CD14-positive monocyte (primary cell): ENCODE results near the gene PSMD5. TPM values are rescaled to one million over a fixed set of nuclear protein-coding genes. Genes with fewer than 3 reads are reported as not detected.

Experiments
- DNase-seq, 3 donors: peaks; one replicate each; pipeline ENCODE4 v3.0.0-alpha.2; 2011 to 2022
- H2AFZ ChIP-seq: 2 replicates; pipeline ENCODE4 v1.6.0; 2012; ENCODE audit warnings: mild to moderate bottlenecking, low read depth, low read length, inconsistent platforms; ENCODE audit not compliant: insufficient read depth, poor library complexity, severe bottlenecking
- H3K27ac ChIP-seq, 2 donors: 1 replicate in 1 of 2; 2 replicates in 1 of 2; pipeline ENCODE4 v1.5.1; 2012 to 2013; ENCODE audit warnings: low read length in 2 of 2, control low read depth in 1 of 2, inconsistent platforms in 1 of 2, low read depth in 1 of 2, mild to moderate bottlenecking in 1 of 2
- H3K27me3 ChIP-seq, 2 donors: one replicate each; pipeline versions ENCODE4 v1.6.0 to v1.6.1; 2011 to 2013; ENCODE audit warnings: low read length in 2 of 2; ENCODE audit not compliant: control insufficient read depth in 2 of 2, insufficient read depth in 2 of 2
- H3K36me3 ChIP-seq, 2 donors: replicated peaks in 1 of 2; 1 replicate in 1 of 2; 2 replicates in 1 of 2; pipeline versions ENCODE4 v1.5.1 to v1.6.1; 2012 to 2013; ENCODE audit warnings: low read length in 2 of 2, control low read depth in 1 of 2, inconsistent platforms in 1 of 2, mild to moderate bottlenecking in 1 of 2; ENCODE audit not compliant: insufficient read depth in 2 of 2, control insufficient read depth in 1 of 2
- H3K4me1 ChIP-seq, 2 donors: 1 replicate in 1 of 2; 2 replicates in 1 of 2; pipeline versions ENCODE4 v1.5.1 to v1.6.1; 2012 to 2013; ENCODE audit warnings: low read length in 2 of 2, control low read depth in 1 of 2, inconsistent platforms in 1 of 2, mild to moderate bottlenecking in 1 of 2, moderate library complexity in 1 of 2; ENCODE audit not compliant: insufficient read depth in 2 of 2, control insufficient read depth in 1 of 2
- H3K4me2 ChIP-seq: replicated peaks from 2 replicates; pipeline ENCODE3; 2012; ENCODE audit warnings: low read length, moderate library complexity, mild to moderate bottlenecking; ENCODE audit not compliant: poor library complexity, severe bottlenecking; ENCODE audit errors: extremely low read depth
- H3K4me3 ChIP-seq, 3 experiments: fragments of 200-600 bp in 1 of 3; sonication (generic) in 1 of 3; replicated peaks in 1 of 3; 1 replicate in 2 of 3; 2 replicates in 1 of 3; pipeline ENCODE4 v1.5.1; 2011 to 2013; ENCODE audit warnings: low read length in 3 of 3, mild to moderate bottlenecking in 3 of 3, control low read depth in 2 of 3, low read depth in 2 of 3, inconsistent platforms in 1 of 3, moderate library complexity in 1 of 3
- H3K79me2 ChIP-seq: 2 replicates; pipeline ENCODE4 v1.6.0; 2012; ENCODE audit warnings: mild to moderate bottlenecking, control low read depth, inconsistent platforms, low read length, moderate library complexity; ENCODE audit not compliant: insufficient read depth
- H3K9ac ChIP-seq: 2 replicates; pipeline ENCODE4 v1.6.0; 2017; ENCODE audit warnings: low read length, mild to moderate bottlenecking; ENCODE audit not compliant: insufficient read depth, poor library complexity, severe bottlenecking
- H3K9me3 ChIP-seq, 2 donors: replicated peaks in 1 of 2; 1 replicate in 1 of 2; 2 replicates in 1 of 2; pipeline versions ENCODE4 v1.5.1 to v1.6.1; 2012 to 2013; ENCODE audit warnings: low read length in 2 of 2, control low read depth in 1 of 2; ENCODE audit not compliant: control insufficient read depth in 1 of 2, insufficient read depth in 1 of 2
- H4K20me1 ChIP-seq: 2 replicates; pipeline ENCODE4 v1.6.0; 2012; ENCODE audit warnings: mild to moderate bottlenecking, low read length, control low read depth, moderate library complexity; ENCODE audit not compliant: insufficient read depth
- H3K27ac Mint-ChIP-seq, 7 donors: one replicate each; pipeline ENCODE4 v1.8.0; 2020; ENCODE audit warnings: mild to moderate bottlenecking in 7 of 7, mixed read lengths in 7 of 7, moderate library complexity in 6 of 7, inconsistent platforms in 2 of 7
- H3K27me3 Mint-ChIP-seq, 3 donors: one replicate each; pipeline ENCODE4 v1.8.0; 2021 to 2022; ENCODE audit warnings: low read depth in 3 of 3, mild to moderate bottlenecking in 3 of 3, mixed read lengths in 3 of 3, moderate library complexity in 3 of 3, inconsistent platforms in 1 of 3
- H3K36me3 Mint-ChIP-seq, 2 donors: one replicate each; pipeline ENCODE4 v1.8.0; 2020; ENCODE audit warnings: mixed read lengths in 2 of 2, inconsistent platforms in 1 of 2, mild to moderate bottlenecking in 1 of 2
- H3K4me1 Mint-ChIP-seq: one replicate; pipeline ENCODE4 v1.8.0; 2020; ENCODE audit warnings: mild to moderate bottlenecking, mixed read lengths
- H3K4me3 Mint-ChIP-seq, 2 donors: one replicate each; pipeline ENCODE4 v1.8.0; 2020; ENCODE audit warnings: mild to moderate bottlenecking in 2 of 2, mixed read lengths in 2 of 2, moderate library complexity in 1 of 2
- H3K9me3 Mint-ChIP-seq, 7 donors: one replicate each; pipeline ENCODE4 v1.8.0; 2020 to 2022; ENCODE audit warnings: mixed read lengths in 7 of 7, mild to moderate bottlenecking in 6 of 7, moderate library complexity in 6 of 7, inconsistent platforms in 2 of 7
- CTCF ChIP-seq: fragments of 200-600 bp; IDR thresholded peaks from one replicate; pipeline ENCODE4 v1.8.0; 2022; ENCODE audit warnings: antibody characterized with exemption, mild to moderate bottlenecking
- WGBS: methylation state at CpG from one replicate; pipeline ENCODE4 v1.1.5; 2013; ENCODE audit warnings: missing lambda C conversion rate; ENCODE audit not compliant: insufficient coverage; 5-methylcytosine and 5-hydroxymethylcytosine counted together
- intact Hi-C, 2 donors: fragments of 100-400 bp; cut with micrococcal nuclease; formaldehyde crosslinking; loops; one replicate each; pipeline versions ENCODE4 v1.15.0 to v1.15.1; 2023
- polyA plus RNA-seq, 3 donors: library from polyadenylated mRNA; depleted of rRNA in 1 of 3; unstranded in 2 of 3; stranded (reverse) in 1 of 3; fragments of 300-500 nt in 2 of 3; fragments of >200 nt in 1 of 3; fragmentation: Illumina TruSeq in 2 of 3; gene quantifications; 1 replicate in 2 of 3; 2 replicates in 1 of 3; pipeline ENCODE4 v1.2.3, GENCODE V29; 2012 to 2021

The PSMD5 gene
- polyA plus RNA-seq, 3 donors: 10.0 to 20.9 (median 10.7) TPM

GRCh38 chr9:120783602-120784047 lies 59.1 kb downstream of the PSMD5 start:
- Mint-ChIP-seq H3K9me3 (no peaks in the 10 kb centered on the region), H3K4me1 (peaks cover 38% of the 10 kb centered on the region), H3K27me3 (no peaks in the 10 kb centered on the region), H3K36me3 (peaks cover 45 to 70% of the 10 kb centered on the region in 2 donors), H3K27ac (peak overlapping the region; percentile 90 to 97 (median 95)), H3K4me3 (no peak overlapping the region)
- peaks cover 43% of the 10 kb centered on the region for H4K20me1 ChIP-seq
- DNase-seq: peak; percentile 79 to 94 (median 91)
- peak overlapping the region in 1 of 2 donors; percentile 63 for H3K27ac ChIP-seq
- no peak overlapping the region for H3K4me3 ChIP-seq
- H3K4me2 ChIP-seq: peak overlapping the region; percentile 18
- H3K27me3 ChIP-seq: no peaks in the 10 kb centered on the region
- no peaks in the 10 kb centered on the region for H3K9me3 ChIP-seq
- intact Hi-C loops: loop anchor here in 1 of 2 donors (10.0 kb wide), 1 partner anchor 49 kb away; no protein-coding TSS in a partner anchor
- H2AFZ ChIP-seq: no peak overlapping the region
- peaks cover 94% of the 10 kb centered on the region for H3K79me2 ChIP-seq
- peaks cover 37 to 63% of the 10 kb centered on the region in 2 donors for H3K36me3 ChIP-seq
- H3K4me1 ChIP-seq: peaks cover 20 to 36% of the 10 kb centered on the region in 2 donors
- WGBS: 86% methylated on average over 1 of the region's 2 CpGs
- no peak overlapping the region for H3K9ac ChIP-seq
- TF ChIP-seq CTCF: no peak

- Histone ChIP-seq H3K4me2 (no peak overlapping the region), H3K79me2 (peaks cover 74% of the 10 kb centered on the region), H3K27me3 (no peaks in the 10 kb centered on the region), H3K36me3 (peaks cover 43 to 67% of the 10 kb centered on the region in 2 donors), H3K9ac (no peak overlapping the region), H4K20me1 (peaks cover 42% of the 10 kb centered on the region), H3K4me3 (no peak overlapping the region), H2AFZ (no peak overlapping the region), H3K27ac (no peak overlapping the region), H3K4me1 (peaks cover 16 to 29% of the 10 kb centered on the region in 2 donors), H3K9me3 (no peaks in the 10 kb centered on the region)
- H3K4me1 Mint-ChIP-seq: peaks cover 23% of the 10 kb centered on the region
- intact Hi-C loops: loop anchor here in 1 of 2 donors (10.0 kb wide), 1 partner anchor 46 kb away; no protein-coding TSS in a partner anchor
- H3K36me3 Mint-ChIP-seq: peaks cover 49 to 72% of the 10 kb centered on the region in 2 donors
- TF ChIP-seq CTCF: no peak
- DNase-seq: no peak
- peak overlapping the region in 2 of 7 donors; percentile 9 to 14 for H3K27ac Mint-ChIP-seq
- no peaks in the 10 kb centered on the region for H3K9me3 Mint-ChIP-seq
- no peak overlapping the region for H3K4me3 Mint-ChIP-seq
- no peaks in the 10 kb centered on the region for H3K27me3 Mint-ChIP-seq
- 86% methylated on average over 1 of the region's 2 CpGs for WGBS
These were observed 61.5 kb downstream of the PSMD5 start for GRCh38 chr9:120781236-120781635.
